Stimulated activated CD4-positive, alpha-beta T cell treated with anti-CD3 and anti-CD28 coated beads, TNF-alpha, amount 100 ng/mL, for 1 hour (primary cell): Measurements from ENCODE around the gene ARHGAP30.
A peak's percentile ranks its signal among the peaks of the same experiment; 100 is the strongest.
"Not testable (repeated sequence)": the region's sequence is repeated elsewhere in the genome, so short reads cannot be mapped to it uniquely, and the experiment has no call there.

Experiments used
- DNase-seq, 3 donors: peaks; one replicate each; pipeline ENCODE4 v3.0.0-alpha.2; 2020; ENCODE audit warnings: low read depth in 3 of 3, low spot score in 1 of 3

Gene ARHGAP30

GRCh38 chr1:161045736-161046604, 23.7 kb downstream of the ARHGAP30 start, which contains the start of gene USF1:
TSS of gene USF1 (minus strand) at chr1:161045977. CDS start at chr1:161043275, 2,702 bp downstream.
- DNase-seq: peak; percentile 84 to 85 (median 84)

- DNase-seq: peak in 1 of 3 donors; percentile 30
Measured at GRCh38 chr1:161044908-161045735, 24.6 kb downstream of the ARHGAP30 start.

GRCh38 chr1:161044535-161044907, 25.2 kb downstream of the ARHGAP30 start:
- DNase-seq: no peak

GRCh38 chr1:161039546-161039945, 30.1 kb downstream of the ARHGAP30 start:
- no peak for DNase-seq

GRCh38 chr1:161039154-161039545, 30.5 kb downstream of the ARHGAP30 start:
- DNase-seq: no peak

- peak; percentile 60 to 75 (median 71) for DNase-seq
Measured at GRCh38 chr1:161038523-161039153, 31.1 kb downstream of the ARHGAP30 start, which contains the start of gene TSTD1. TSS of gene TSTD1 (minus strand) at chr1:161038964. CDS start at chr1:161038889, 75 bp downstream.

GRCh38 chr1:161037661-161038522, 31.8 kb downstream of the ARHGAP30 start:
- DNase-seq: no peak

GRCh38 chr1:161033751-161034150, 35.9 kb downstream of the ARHGAP30 start:
- DNase-seq: no peak

- no peak for DNase-seq
Measured at GRCh38 chr1:161032409-161032808, 37.3 kb downstream of the ARHGAP30 start.

- no peak for DNase-seq
Measured at GRCh38 chr1:161031874-161032273, 37.8 kb downstream of the ARHGAP30 start.

- DNase-seq: not testable (repeated sequence)
Measured at GRCh38 chr1:161029466-161029865, 40.2 kb downstream of the ARHGAP30 start.

GRCh38 chr1:161026954-161027353, 42.7 kb downstream of the ARHGAP30 start:
- not testable (repeated sequence) for DNase-seq

GRCh38 chr1:161022432-161022831, 47.3 kb downstream of the ARHGAP30 start:
- not testable (repeated sequence) for DNase-seq

- no peak for DNase-seq
Measured at GRCh38 chr1:161021970-161022353, 47.7 kb downstream of the ARHGAP30 start.

- peak; percentile 66 to 79 (median 74) for DNase-seq
Measured at GRCh38 chr1:161021165-161021969, 48.3 kb downstream of the ARHGAP30 start.

- peak in 1 of 3 donors; percentile 12 for DNase-seq
Measured at GRCh38 chr1:161020509-161021164, 49.1 kb downstream of the ARHGAP30 start, which contains the start of gene F11R. TSS of gene F11R (minus strand) at chr1:161021152. CDS start at chr1:161021073, 79 bp downstream.

- no peak for DNase-seq
Measured at GRCh38 chr1:161019751-161020495, 49.8 kb downstream of the ARHGAP30 start.

GRCh38 chr1:161019111-161019660, 50.5 kb downstream of the ARHGAP30 start:
- DNase-seq: not testable (repeated sequence)
